HepG2 (cell line): ENCODE data around the gene CCT3. TPM values are rescaled to one million over a fixed set of nuclear protein-coding genes. Genes with fewer than 3 reads are reported as not detected.
A peak's percentile ranks its signal among the peaks of the same experiment; 100 is the strongest.

Source experiments
- FOXC1 ChIP-seq: sonication (generic); formaldehyde crosslinking; IDR thresholded peaks from 2 replicates; pipeline ENCODE4 v1.8.0; 2022; ENCODE audit warnings: mild to moderate bottlenecking, missing genetic modification reagents, borderline replicate concordance
- FOXP1 ChIP-seq, 2 experiments: fragments of 450-650 bp in 1 of 2; IDR thresholded peaks; 2 replicates each; pipeline ENCODE4 v1.6.1; 2017 to 2018; ENCODE audit warnings: antibody characterized with exemption in 1 of 2
- HCFC1 ChIP-seq: fragments of 150-350 bp; IDR thresholded peaks from 2 replicates; pipeline ENCODE4 v1.6.1; 2014; ENCODE audit warnings: low read depth, low read length
- LCORL ChIP-seq, 2 experiments: fragments of 450-650 bp in 1 of 2; sonication (generic) in 1 of 2; formaldehyde crosslinking in 1 of 2; IDR thresholded peaks; 2 replicates each; pipeline versions ENCODE4 v1.5.0 to v1.6.1; 2017 to 2020; ENCODE audit warnings: antibody characterized with exemption in 1 of 2, missing genetic modification reagents in 1 of 2
- NFAT5 ChIP-seq: sonication (generic); formaldehyde crosslinking; IDR thresholded peaks from 2 replicates; pipeline ENCODE4 v1.4.0; 2020; ENCODE audit warnings: missing genetic modification reagents
- PAX8 ChIP-seq: sonication (generic); formaldehyde crosslinking; IDR thresholded peaks from 2 replicates; pipeline ENCODE4 v1.8.0; 2022; ENCODE audit warnings: mild to moderate bottlenecking, missing genetic modification reagents, borderline replicate concordance
- PBX2 ChIP-seq: IDR thresholded peaks from 2 replicates; pipeline ENCODE4 v1.6.1; 2016; ENCODE audit warnings: control low read depth
- PHF8 ChIP-seq: sonication (generic); formaldehyde crosslinking; IDR thresholded peaks from 2 replicates; pipeline ENCODE4 v1.5.0; 2020; ENCODE audit warnings: missing genetic modification reagents
- SRSF1 ChIP-seq: fragments of 200-400 bp; formaldehyde crosslinking; optimal IDR thresholded peaks from 2 replicates; pipeline ENCODE3; 2017; ENCODE audit warnings: mild to moderate bottlenecking, low read depth, low read length, moderate library complexity
- STAT5B ChIP-seq: sonication (generic); formaldehyde crosslinking; IDR thresholded peaks from 2 replicates; pipeline ENCODE4 v1.4.0; 2020; ENCODE audit warnings: missing genetic modification reagents
- UBTF ChIP-seq: sonication (generic); formaldehyde crosslinking; IDR thresholded peaks from 2 replicates; pipeline ENCODE4 v1.4.0; 2020; ENCODE audit warnings: mild to moderate bottlenecking, missing genetic modification reagents
- ZBTB37 ChIP-seq: sonication (generic); formaldehyde crosslinking; IDR thresholded peaks from 2 replicates; pipeline ENCODE4 v1.4.0; 2020; ENCODE audit warnings: mild to moderate bottlenecking, missing genetic modification reagents
- ZNF121 ChIP-seq: sonication (generic); formaldehyde crosslinking; IDR thresholded peaks from 2 replicates; pipeline ENCODE4 v1.5.0; 2020; ENCODE audit warnings: mild to moderate bottlenecking, missing genetic modification reagents
- ZNF232 ChIP-seq: sonication (generic); formaldehyde crosslinking; IDR thresholded peaks from 2 replicates; pipeline ENCODE4 v1.4.0; 2020; ENCODE audit warnings: missing genetic modification reagents, borderline replicate concordance
- ZNF264 ChIP-seq: sonication (generic); formaldehyde crosslinking; IDR thresholded peaks from 2 replicates; pipeline ENCODE4 v1.4.0; 2020; ENCODE audit warnings: missing genetic modification reagents
- ZNF280B ChIP-seq: sonication (generic); formaldehyde crosslinking; IDR thresholded peaks from 2 replicates; pipeline ENCODE4 v1.5.0; 2020; ENCODE audit warnings: missing genetic modification reagents, mild to moderate bottlenecking, borderline replicate concordance
- ZNF383 ChIP-seq: sonication (generic); formaldehyde crosslinking; IDR thresholded peaks from 2 replicates; pipeline ENCODE4 v1.4.0; 2020; ENCODE audit warnings: missing genetic modification reagents, mild to moderate bottlenecking, borderline replicate concordance
- ZNF776 ChIP-seq: sonication (generic); formaldehyde crosslinking; IDR thresholded peaks from 2 replicates; pipeline ENCODE4 v1.4.0; 2020; ENCODE audit warnings: mild to moderate bottlenecking, missing genetic modification reagents
- polyA plus RNA-seq, 8 experiments: library from polyadenylated mRNA; depleted of rRNA in 3 of 8; stranded (reverse) in 7 of 8; unstranded in 1 of 8; fragments of >200 nt; fragmentation: Illumina TruSeq in 4 of 8; extraction: Trizol in 4 of 8; gene quantifications; 2 replicates each; pipeline versions ENCODE4 v1.2.1 to v1.2.3, GENCODE V29; 2011 to 2016; ENCODE audit warnings: low read depth in 4 of 8, missing spikeins in 1 of 8, mixed read lengths in 1 of 8; ENCODE audit not compliant: insufficient read depth in 1 of 8
- total RNA-seq, 5 experiments: library from RNA; depleted of rRNA; stranded (reverse); fragments of >200 nt; fragmentation: Illumina TruSeq; extraction: Trizol; gene quantifications; 2 replicates each; pipeline ENCODE4 v1.2.3, GENCODE V29; 2016; ENCODE audit warnings: low read depth in 1 of 5

CCT3 gene
- total and polyA plus RNA-seq, 2 of the 13 experiments (the other 11 are each of a cell fraction or from before 2014, with no cell fraction given): 319 to 615 TPM

GRCh38 chr1:156295391-156295947 lies 42.6 kb downstream of the CCT3 start, which contains the start of gene GLMP (continued):
- peak; percentile 71 for TF ChIP-seq PHF8 (CRISPR knock-in tag)
- no peak for TF ChIP-seq ZNF121 (CRISPR knock-in tag)
- TF ChIP-seq LCORL (IDR thresholded peaks at IDR 0.05): no peak
- no peak for TF ChIP-seq LCORL (CRISPR knock-in tag; IDR thresholded peaks at IDR 0.05)
- TF ChIP-seq ZBTB37: no peak
- peak; percentile 43 for TF ChIP-seq SRSF1
- no peak for TF ChIP-seq ZNF383
- 0 out of 2 replicates have a peak, but pooled peaks have one; percentile 28 for TF ChIP-seq ZNF280B (CRISPR knock-in tag)
- no peak for TF ChIP-seq FOXC1 (CRISPR knock-in tag)
- no peak for TF ChIP-seq NFAT5 (CRISPR knock-in tag)
- no peak for TF ChIP-seq STAT5B (CRISPR knock-in tag)
- 0 out of 2 replicates have a peak, but pooled peaks have one; percentile 63 for TF ChIP-seq PAX8 (CRISPR knock-in tag)
- no peak for TF ChIP-seq ZNF232 (CRISPR knock-in tag)
- TF ChIP-seq ZNF264 (CRISPR knock-in tag): no peak
- no peak for TF ChIP-seq HCFC1
- no peak for TF ChIP-seq ZNF776
- TF ChIP-seq PBX2 (CRISPR knock-in tag): no peak
- TF ChIP-seq FOXP1 (IDR thresholded peaks at IDR 0.05): no peak
- TF ChIP-seq FOXP1 (CRISPR knock-in tag; IDR thresholded peaks at IDR 0.05): no peak
- no peak for TF ChIP-seq UBTF (CRISPR knock-in tag)
